ENCODE results near the gene GRIN2A. TPM values are rescaled to one million over a fixed set of nuclear protein-coding genes. Genes with fewer than 3 reads are reported as not detected.

The GRIN2A gene
- total and polyA plus RNA-seq, 2 donors (not counting 3 experiments of a cell fraction or from before 2014, with no cell fraction given), result not detected

- intact Hi-C loops (cut with micrococcal nuclease), result no loop called here
Observed at GRCh38 chr16:10165643-10166042, 16.6 kb downstream of the GRIN2A start.

More at GRCh38 chr16:10165643-10166042, 16.6 kb downstream of the GRIN2A start:
- no peaks in the 10 kb centered on the region for H3K4me1 ChIP-seq (ENCODE audit: control insufficient read depth, extremely low read depth, insufficient read depth, low read length)
- TF ChIP-seq MAX (IDR thresholded peaks at IDR 0.05; ENCODE audit: insufficient read depth, insufficient read length) (no peak), POLR2AphosphoS5 (IDR thresholded peaks at IDR 0.05; ENCODE audit: insufficient read depth, low read depth, low read length) (no peak), FOS (IDR thresholded peaks at IDR 0.05; ENCODE audit: borderline replicate concordance, insufficient read depth, low read length) (no peak), GATA2 (IDR thresholded peaks at IDR 0.05; ENCODE audit: insufficient read depth, insufficient read length, low read depth, low read length) (no peak), JUN (IDR thresholded peaks at IDR 0.05; ENCODE audit: borderline replicate concordance, insufficient read depth, insufficient read length, low read depth) (no peak), MYC (IDR thresholded peaks at IDR 0.05; ENCODE audit: low read depth, low read length) (no peak), CTCF (IDR thresholded peaks at IDR 0.05; ENCODE audit: extremely low read depth in 1 of 2, insufficient read depth in 1 of 2, low read depth in 1 of 2, low read length in 2 of 2) (no peak), EZH2 (IDR thresholded peaks at IDR 0.05; ENCODE audit: borderline replicate concordance, low read depth, low read length, severe bottlenecking) (no peak)
- no peaks in the 10 kb centered on the region for H3K36me3 ChIP-seq (ENCODE audit: control insufficient read depth in 2 of 2, extremely low read depth in 1 of 2, insufficient read depth in 2 of 2, low read length in 2 of 2)
- H3K79me2 ChIP-seq (ENCODE audit: control insufficient read depth, insufficient read depth, low read length), result no peaks in the 10 kb centered on the region
- no peak for DNase-seq (ENCODE audit: low read depth, low spot score)
- no peak overlapping the region for H2AFZ ChIP-seq (ENCODE audit: low read depth, low read length)
- no peaks in the 10 kb centered on the region for H3K27me3 ChIP-seq (ENCODE audit: control insufficient read depth in 2 of 2, insufficient read depth in 2 of 2, low read length in 2 of 2)
- FAIRE-seq, result no peak
- H3K9me3 ChIP-seq (replicated peaks; ENCODE audit: control insufficient read depth, insufficient read depth, low read length), result no peaks in the 10 kb centered on the region
- H3K27ac ChIP-seq (ENCODE audit: insufficient read depth, low read depth, low read length), result no peak overlapping the region
- H3K9ac ChIP-seq (replicated peaks; ENCODE audit: extremely low read depth, insufficient read depth, low read length), result no peak overlapping the region
- no peak overlapping the region for H3K4me2 ChIP-seq (ENCODE audit: insufficient read depth, low read length)
- dilution Hi-C loops (cut with MboI; ENCODE audit: extremely low pct_ligation_motif_present, low sequenced_read_pairs), result no loop called here
- no TSS peak for BruUV-seq (replicated peaks)
- no peaks in the 10 kb centered on the region for H4K20me1 ChIP-seq (replicated peaks; ENCODE audit: control insufficient read depth, extremely low read depth, insufficient read depth, low read length)
- H3K9me1 ChIP-seq (replicated peaks; ENCODE audit: control insufficient read depth, extremely low read depth, insufficient read depth, low read length), result no peaks in the 10 kb centered on the region
- H3K4me3 ChIP-seq (replicated peaks in 1 of 3; ENCODE audit: insufficient read depth in 1 of 3, low read depth in 1 of 3, low read length in 3 of 3), result no peak overlapping the region
- ChIA-PET CTCF (no interaction called here), POLR2A (no interaction called here)
